Subcutaneous adipose tissue (tissue), 4 donors: Measurements from ENCODE around the gene SLC12A6. TPM values are rescaled to one million over a fixed set of nuclear protein-coding genes. Genes with fewer than 3 reads are reported as not detected.

Experiments used
- CTCF ChIP-seq: fragments of 450-650 bp; IDR thresholded peaks from one replicate; pipeline ENCODE4 v1.5.1; 2016; ENCODE audit warnings: low read depth, mild to moderate bottlenecking, control low read depth, antibody characterized with exemption, moderate library complexity
- total RNA-seq, 4 donors: library from RNA; depleted of rRNA; stranded (reverse); fragments of >200 nt; gene quantifications; one replicate each; pipeline ENCODE4 v1.1.0, GENCODE V29; 2016

The SLC12A6 gene
- total RNA-seq, 4 donors from 2014 or later, result 22.0 to 58.0 (median 27.1) TPM

- no peak for TF ChIP-seq CTCF
These were observed 75.2 kb downstream of the SLC12A6 start for GRCh38 chr15:34262362-34262761.

- no peak for TF ChIP-seq CTCF
These were observed 78.0 kb downstream of the SLC12A6 start for GRCh38 chr15:34259566-34259965.

GRCh38 chr15:34258151-34258550, 79.4 kb downstream of the SLC12A6 start:
- TF ChIP-seq CTCF, result no peak

- TF ChIP-seq CTCF, result no peak
These were observed 85.0 kb downstream of the SLC12A6 start for GRCh38 chr15:34252545-34252944.

GRCh38 chr15:34248190-34248589, 89.4 kb downstream of the SLC12A6 start:
- TF ChIP-seq CTCF, result no peak

- no peak for TF ChIP-seq CTCF
These were observed 91.2 kb downstream of the SLC12A6 start for GRCh38 chr15:34246276-34246976.

- no peak for TF ChIP-seq CTCF
These were observed 94.4 kb downstream of the SLC12A6 start for GRCh38 chr15:34243226-34243625.
